CD4-positive, alpha-beta T cell (primary cell): ENCODE data around the gene SV2C. TPM values are rescaled to one million over a fixed set of nuclear protein-coding genes. Genes with fewer than 3 reads are reported as not detected.

Experiments used
- ATAC-seq: fragments of 200-7000 bp; cut with Tn5 transposase; one replicate; pipeline ENCODE4 v1.10.0; 2022; ENCODE audit warnings: mild to moderate bottlenecking; ENCODE audit not compliant: poor library complexity
- CTCF ChIA-PET: fragments of 350-600 bp; sonication (Branson Sonifier 250); formaldehyde crosslinking; loops from one replicate; lab custom pipeline; 2021; ENCODE audit warnings: antibody characterized with exemption, inconsistent platforms; lab: Charles Lee
- POLR2A ChIA-PET: fragments of 350-600 bp; sonication (Branson Sonifier 250); formaldehyde crosslinking; loops from one replicate; lab custom pipeline; 2021; ENCODE audit warnings: antibody characterized with exemption, inconsistent platforms; lab: Charles Lee
- DNase-seq, 14 experiments: peaks; one replicate each; pipeline ENCODE4 v3.0.0-alpha.2; 2013 to 2020; ENCODE audit warnings: mixed read lengths in 2 of 14
- H3K27ac ChIP-seq, 2 donors: one replicate each; pipeline versions ENCODE4 v1.5.1 to v1.7.0; 2013; ENCODE audit warnings: low read length in 2 of 2, low read depth in 1 of 2, mild to moderate bottlenecking in 1 of 2
- H3K27me3 ChIP-seq, 2 experiments: 1 replicate in 1 of 2; 2 replicates in 1 of 2; pipeline versions ENCODE4 v1.6.1 to v1.7.0; 2013; ENCODE audit warnings: low read length in 2 of 2, control low read depth in 1 of 2, mild to moderate bottlenecking in 1 of 2, moderate library complexity in 1 of 2; ENCODE audit not compliant: insufficient read depth in 2 of 2, control insufficient read depth in 1 of 2
- H3K36me3 ChIP-seq: one replicate; pipeline ENCODE4 v1.6.1; 2013; ENCODE audit warnings: low read length, control low read depth; ENCODE audit not compliant: insufficient read depth
- H3K4me1 ChIP-seq: one replicate; pipeline ENCODE4 v1.6.1; 2013; ENCODE audit warnings: low read length, control low read depth; ENCODE audit not compliant: insufficient read depth
- H3K4me3 ChIP-seq: one replicate; pipeline ENCODE4 v1.5.1; 2013; ENCODE audit warnings: mild to moderate bottlenecking, low read length, moderate library complexity
- H3K9me3 ChIP-seq, 2 experiments: 1 replicate in 1 of 2; 2 replicates in 1 of 2; pipeline versions ENCODE4 v1.6.1 to v1.7.0; 2013; ENCODE audit warnings: low read length in 2 of 2, mild to moderate bottlenecking in 2 of 2, control low read depth in 1 of 2, moderate library complexity in 1 of 2; ENCODE audit not compliant: control insufficient read depth in 1 of 2, insufficient read depth in 1 of 2
- H3K27ac Mint-ChIP-seq: one replicate; pipeline ENCODE4 v1.8.0; 2020; ENCODE audit warnings: mixed read lengths
- H3K27me3 Mint-ChIP-seq: one replicate; pipeline ENCODE4 v1.8.0; 2021; ENCODE audit warnings: mixed read lengths
- H3K36me3 Mint-ChIP-seq: one replicate; pipeline ENCODE4 v1.8.0; 2021; ENCODE audit warnings: low read depth, mixed read lengths
- H3K4me1 Mint-ChIP-seq: one replicate; pipeline ENCODE4 v1.8.0; 2021; ENCODE audit warnings: low read depth, mixed read lengths
- H3K4me3 Mint-ChIP-seq: one replicate; pipeline ENCODE4 v1.8.0; 2020; ENCODE audit warnings: mild to moderate bottlenecking, mixed read lengths
- H3K9me3 Mint-ChIP-seq: one replicate; pipeline ENCODE4 v1.8.0; 2020; ENCODE audit warnings: mixed read lengths
- intact Hi-C, 2 experiments: fragments of 100-400 bp; cut with DNase I in 1 of 2; cut with micrococcal nuclease in 1 of 2; formaldehyde crosslinking; loops; one replicate each; pipeline versions ENCODE4 v1.15.1 to v1.9.0; 2023 to 2025; cut with DNase I, micrococcal nuclease
- total RNA-seq, 174 experiments: library from RNA in 2 of 174; stranded (reverse) in 2 of 174; gene quantifications; one replicate each; pipeline ENCODE4 v1.2.3 and lab custom pipeline; 2021 to 2026
- TF ChIP-seq, protein P1 (sequence below): fragments of 200-600 bp; IDR thresholded peaks from one replicate; pipeline ENCODE4 v1.8.0; 2022; ENCODE audit warnings: antibody characterized with exemption, mild to moderate bottlenecking

SV2C gene
- total RNA-seq, 2 experiments from 2014 or later, result 0.03 to 0.08 TPM

- Mint-ChIP-seq H3K9me3 (no peaks in the 10 kb centered on the region), H3K4me3 (peak overlapping the region; percentile 27), H3K36me3 (no peaks in the 10 kb centered on the region), H3K27me3 (no peaks in the 10 kb centered on the region), H3K27ac (no peak overlapping the region), H3K4me1 (peaks cover 54% of the 10 kb centered on the region)
- peaks cover 28% of the 10 kb centered on the region for H3K4me1 ChIP-seq
- intact Hi-C loops, result loop anchor here in 1 of 2 experiments (2.0 to 5.0 kb wide), 2 partner anchors 18 to 57 kb away; partner anchors contain the start of gene IQGAP2
- H3K27ac ChIP-seq, result no peak overlapping the region
- peak; percentile 63 for ATAC-seq
- no peaks in the 10 kb centered on the region for H3K36me3 ChIP-seq
- CTCF ChIA-PET, result interaction anchor here (1.7 kb wide), 1 partner anchor 18 kb away, joined by 5 read pairs; no protein-coding TSS in a partner anchor
- no peaks in the 10 kb centered on the region for H3K27me3 ChIP-seq
- TF ChIP-seq, protein P1, sequence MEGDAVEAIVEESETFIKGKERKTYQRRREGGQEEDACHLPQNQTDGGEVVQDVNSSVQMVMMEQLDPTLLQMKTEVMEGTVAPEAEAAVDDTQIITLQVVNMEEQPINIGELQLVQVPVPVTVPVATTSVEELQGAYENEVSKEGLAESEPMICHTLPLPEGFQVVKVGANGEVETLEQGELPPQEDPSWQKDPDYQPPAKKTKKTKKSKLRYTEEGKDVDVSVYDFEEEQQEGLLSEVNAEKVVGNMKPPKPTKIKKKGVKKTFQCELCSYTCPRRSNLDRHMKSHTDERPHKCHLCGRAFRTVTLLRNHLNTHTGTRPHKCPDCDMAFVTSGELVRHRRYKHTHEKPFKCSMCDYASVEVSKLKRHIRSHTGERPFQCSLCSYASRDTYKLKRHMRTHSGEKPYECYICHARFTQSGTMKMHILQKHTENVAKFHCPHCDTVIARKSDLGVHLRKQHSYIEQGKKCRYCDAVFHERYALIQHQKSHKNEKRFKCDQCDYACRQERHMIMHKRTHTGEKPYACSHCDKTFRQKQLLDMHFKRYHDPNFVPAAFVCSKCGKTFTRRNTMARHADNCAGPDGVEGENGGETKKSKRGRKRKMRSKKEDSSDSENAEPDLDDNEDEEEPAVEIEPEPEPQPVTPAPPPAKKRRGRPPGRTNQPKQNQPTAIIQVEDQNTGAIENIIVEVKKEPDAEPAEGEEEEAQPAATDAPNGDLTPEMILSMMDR, result no peak
- no peak overlapping the region for H3K4me3 ChIP-seq
- DNase-seq, result peak in 3 of 14 experiments; percentile 19 to 47 (median 45)
- POLR2A ChIA-PET, result interaction anchor here (1.0 to 2.4 kb wide), 4 partner anchors 18 to 163 kb away, joined by 3 to 21 read pairs (median 5); partner anchors contain the start of gene IQGAP2
- H3K9me3 ChIP-seq, result no peaks in the 10 kb centered on the region
Observed at GRCh38 chr5:76384705-76385104, 301.5 kb downstream of the SV2C start.

DNA sequence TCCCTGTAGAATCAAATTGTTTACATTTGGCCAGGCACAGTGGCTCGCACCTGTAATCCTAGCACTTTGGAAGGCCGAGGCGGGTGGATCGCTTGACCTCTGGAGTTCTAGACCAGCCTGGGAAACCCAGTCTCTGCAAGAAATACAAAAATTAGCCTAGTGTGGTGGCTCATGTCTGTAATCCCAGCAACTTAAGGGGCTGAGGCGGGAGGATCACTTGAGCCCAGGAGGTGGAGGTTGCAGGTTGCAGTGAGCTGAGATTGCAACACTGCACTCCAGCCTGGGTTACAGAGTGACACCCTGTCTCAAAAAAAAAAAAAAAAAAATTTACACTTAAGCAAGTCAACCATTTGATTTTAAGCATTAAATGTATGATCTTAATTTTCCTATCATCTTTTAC lies 302.4 kb downstream of the SV2C start:
- no peaks in the 10 kb centered on the region for H3K9me3 Mint-ChIP-seq
- H3K27ac Mint-ChIP-seq, result no peak overlapping the region
- H3K4me3 ChIP-seq, result no peak overlapping the region
- H3K27ac ChIP-seq, result no peak overlapping the region
- TF ChIP-seq, protein P1, result no peak
- intact Hi-C loops, result loop anchor here in 1 of 2 experiments (2.0 kb wide), 1 partner anchor 17 kb away; the partner anchor contains the start of gene IQGAP2
- no peak overlapping the region for H3K4me3 Mint-ChIP-seq
- peaks cover 36% of the 10 kb centered on the region for H3K4me1 ChIP-seq
- no peaks in the 10 kb centered on the region for H3K27me3 Mint-ChIP-seq
- no peak for ATAC-seq
- no peak for DNase-seq
- H3K36me3 Mint-ChIP-seq, result no peaks in the 10 kb centered on the region
- CTCF ChIA-PET, result interaction anchor here (0.9 to 1.7 kb wide), 2 partner anchors 10 to 17 kb away, joined by 4 to 5 read pairs; no protein-coding TSS in a partner anchor
- H3K27me3 ChIP-seq, result no peaks in the 10 kb centered on the region
- peaks cover 56% of the 10 kb centered on the region for H3K4me1 Mint-ChIP-seq
- POLR2A ChIA-PET, result no interaction called here
- H3K9me3 ChIP-seq, result no peaks in the 10 kb centered on the region
- no peaks in the 10 kb centered on the region for H3K36me3 ChIP-seq

DNA sequence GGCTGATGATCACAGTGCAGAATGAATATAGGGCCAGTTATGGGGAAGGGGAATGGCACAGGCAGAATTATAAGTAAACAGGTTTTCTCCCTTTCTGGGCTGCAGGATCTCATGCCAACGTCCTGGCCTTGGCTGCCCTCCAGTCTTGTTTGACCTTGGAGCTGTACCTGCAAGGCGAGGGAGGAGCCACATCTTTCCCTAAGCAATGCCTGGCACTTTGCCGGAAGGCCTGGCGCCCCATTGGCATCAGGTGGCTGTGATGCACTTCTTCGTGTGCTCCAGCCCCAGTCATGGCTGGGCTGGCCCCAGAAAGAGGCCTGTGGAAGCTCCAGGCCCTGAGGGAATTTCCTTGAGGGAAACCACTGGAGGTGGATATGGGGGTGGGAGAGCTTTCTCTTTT lies 303.2 kb downstream of the SV2C start:
- H3K27ac Mint-ChIP-seq, result no peak overlapping the region
- peaks cover 44% of the 10 kb centered on the region for H3K4me1 ChIP-seq
- ATAC-seq, result no peak

More for the DNA sequence above, 303.2 kb downstream of the SV2C start:
- Mint-ChIP-seq H3K9me3 (no peaks in the 10 kb centered on the region), H3K36me3 (no peaks in the 10 kb centered on the region), H3K27me3 (no peaks in the 10 kb centered on the region), H3K4me1 (peaks cover 59% of the 10 kb centered on the region), H3K4me3 (no peak overlapping the region)
- ChIA-PET CTCF (interaction anchor here (0.9 to 1.7 kb wide), 2 partner anchors 11 to 16 kb away, joined by 4 to 5 read pairs; no protein-coding TSS in a partner anchor), POLR2A (no interaction called here)
- H3K27me3 ChIP-seq, result no peaks in the 10 kb centered on the region
- no peak overlapping the region for H3K27ac ChIP-seq
- no peak overlapping the region for H3K4me3 ChIP-seq
- intact Hi-C loops, result no loop called here
- H3K36me3 ChIP-seq, result no peaks in the 10 kb centered on the region
- no peaks in the 10 kb centered on the region for H3K9me3 ChIP-seq
- TF ChIP-seq, protein P1, result no peak
- DNase-seq, result no peak
